RWPE1 (cell line): ENCODE measurements around the gene ALPL.

Source experiments
- CTCF ChIA-PET: fragments of 350-600 bp; sonication (Branson Sonifier 250); formaldehyde crosslinking; extraction: SDS; loops from one replicate; lab custom pipeline; 2021; lab: Yijun Ruan, JAX
- POLR2A ChIA-PET: fragments of 400-600 bp; formaldehyde crosslinking; extraction: SDS; loops from one replicate; lab custom pipeline; 2020; ENCODE audit warnings: antibody characterized with exemption; ENCODE audit not compliant: low non-redundant PET; lab: Yijun Ruan, JAX
- DNase-seq: peaks from one replicate; pipeline ENCODE4 v3.0.0; 2012; ENCODE audit warnings: low spot score
- H3K27ac ChIP-seq: fragments of 450-650 bp; 2 replicates; pipeline ENCODE4 v1.5.1; 2017
- TF ChIP-seq, protein P1 (sequence below): fragments of 450-650 bp; conservative IDR thresholded peaks from 2 replicates; pipeline ENCODE4 v1.5.1; 2017; ENCODE audit warnings: low read depth, mild to moderate bottlenecking

ALPL gene

DNA sequence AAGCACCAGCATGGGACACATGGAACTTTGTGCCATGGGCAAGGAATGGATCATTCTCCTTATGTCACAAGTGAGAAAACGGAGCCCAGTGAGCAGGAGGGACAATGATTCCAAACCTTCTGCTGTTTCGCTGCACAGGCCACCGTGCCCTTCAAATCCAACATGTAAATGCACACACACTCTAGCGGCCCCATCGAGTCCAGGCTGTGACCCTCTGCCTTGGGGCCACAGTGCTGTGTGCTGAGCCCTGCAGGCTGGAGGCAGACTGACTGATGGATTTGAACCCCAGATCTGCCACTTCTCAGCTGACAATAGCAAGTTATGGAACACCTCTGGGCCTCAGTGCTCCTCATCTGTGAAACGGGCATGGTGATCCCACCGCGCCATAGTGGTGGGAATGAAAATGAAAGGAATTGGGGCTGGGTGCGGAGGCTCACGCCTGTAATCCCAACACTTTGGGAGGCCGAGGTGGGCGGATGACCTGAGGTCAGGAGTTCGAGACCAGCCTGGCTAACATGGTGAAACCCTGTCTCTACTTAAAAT lies 63.6 kb downstream of the ALPL start:
- POLR2A ChIA-PET = no interaction called here
- TF ChIP-seq, protein P1, sequence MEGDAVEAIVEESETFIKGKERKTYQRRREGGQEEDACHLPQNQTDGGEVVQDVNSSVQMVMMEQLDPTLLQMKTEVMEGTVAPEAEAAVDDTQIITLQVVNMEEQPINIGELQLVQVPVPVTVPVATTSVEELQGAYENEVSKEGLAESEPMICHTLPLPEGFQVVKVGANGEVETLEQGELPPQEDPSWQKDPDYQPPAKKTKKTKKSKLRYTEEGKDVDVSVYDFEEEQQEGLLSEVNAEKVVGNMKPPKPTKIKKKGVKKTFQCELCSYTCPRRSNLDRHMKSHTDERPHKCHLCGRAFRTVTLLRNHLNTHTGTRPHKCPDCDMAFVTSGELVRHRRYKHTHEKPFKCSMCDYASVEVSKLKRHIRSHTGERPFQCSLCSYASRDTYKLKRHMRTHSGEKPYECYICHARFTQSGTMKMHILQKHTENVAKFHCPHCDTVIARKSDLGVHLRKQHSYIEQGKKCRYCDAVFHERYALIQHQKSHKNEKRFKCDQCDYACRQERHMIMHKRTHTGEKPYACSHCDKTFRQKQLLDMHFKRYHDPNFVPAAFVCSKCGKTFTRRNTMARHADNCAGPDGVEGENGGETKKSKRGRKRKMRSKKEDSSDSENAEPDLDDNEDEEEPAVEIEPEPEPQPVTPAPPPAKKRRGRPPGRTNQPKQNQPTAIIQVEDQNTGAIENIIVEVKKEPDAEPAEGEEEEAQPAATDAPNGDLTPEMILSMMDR = no peak

DNA sequence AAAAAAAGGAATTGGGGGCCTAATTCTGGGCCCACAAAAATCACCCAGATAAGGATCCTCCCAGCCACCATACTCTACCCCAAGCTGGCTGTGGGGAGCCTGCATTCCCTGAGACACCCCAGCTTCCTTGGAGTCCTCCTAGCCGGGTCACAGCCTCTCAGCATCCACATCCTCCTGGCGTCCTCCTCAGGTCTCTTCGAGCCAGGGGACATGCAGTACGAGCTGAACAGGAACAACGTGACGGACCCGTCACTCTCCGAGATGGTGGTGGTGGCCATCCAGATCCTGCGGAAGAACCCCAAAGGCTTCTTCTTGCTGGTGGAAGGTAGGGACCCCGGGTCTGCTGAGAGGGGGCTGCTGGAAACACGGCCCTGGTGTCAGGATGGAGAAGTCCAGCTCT lies 64.3 kb downstream of the ALPL start:
- TF ChIP-seq, protein P1 = no peak
- ChIA-PET CTCF (interaction anchor here (0.7 to 0.9 kb wide), 5 partner anchors 10 to 342 kb away, joined by 3 read pairs; no protein-coding TSS in a partner anchor), POLR2A (no interaction called here)
- no peak overlapping the region for H3K27ac ChIP-seq
- DNase-seq = no peak

More for the DNA sequence above, 63.6 kb downstream of the ALPL start:
- CTCF ChIA-PET = interaction anchor here (0.9 kb wide), 1 partner anchor 341 kb away, joined by 3 read pairs; no protein-coding TSS in a partner anchor
- DNase-seq = no peak
- no peak overlapping the region for H3K27ac ChIP-seq

DNA sequence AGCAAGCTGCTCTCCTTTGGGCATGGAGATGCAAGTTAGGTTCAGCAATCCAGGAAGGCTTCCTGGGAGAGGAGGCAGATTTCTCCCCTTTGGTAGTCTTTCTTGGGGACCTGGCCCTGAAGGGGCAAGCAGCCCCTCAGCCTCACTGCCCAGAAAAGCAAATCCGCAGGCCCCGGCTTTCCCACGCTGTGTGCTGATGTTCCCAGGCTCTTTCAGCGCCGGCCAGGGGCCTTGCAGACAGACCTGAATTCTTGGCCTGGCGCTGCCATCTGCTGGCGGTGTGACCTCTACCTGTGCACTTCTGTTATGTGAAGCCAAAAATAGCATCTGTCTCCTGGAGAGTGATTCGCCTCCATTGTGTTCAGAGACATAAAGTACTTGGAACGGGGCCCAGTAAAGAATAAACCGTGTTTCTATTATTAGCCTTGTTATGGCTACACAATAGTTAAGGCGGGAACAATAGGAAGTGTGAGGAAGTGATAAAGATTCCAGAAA lies 64.8 kb downstream of the ALPL start:
- POLR2A ChIA-PET = no interaction called here
- DNase-seq = peak; percentile 60
- CTCF ChIA-PET = interaction anchor here (0.7 to 0.9 kb wide), 5 partner anchors 11 to 343 kb away, joined by 3 read pairs; no protein-coding TSS in a partner anchor
- TF ChIP-seq, protein P1 = peak; percentile 56
- H3K27ac ChIP-seq = peak overlapping the region; percentile 49; the same call in 1 of the 2 replicates

DNA sequence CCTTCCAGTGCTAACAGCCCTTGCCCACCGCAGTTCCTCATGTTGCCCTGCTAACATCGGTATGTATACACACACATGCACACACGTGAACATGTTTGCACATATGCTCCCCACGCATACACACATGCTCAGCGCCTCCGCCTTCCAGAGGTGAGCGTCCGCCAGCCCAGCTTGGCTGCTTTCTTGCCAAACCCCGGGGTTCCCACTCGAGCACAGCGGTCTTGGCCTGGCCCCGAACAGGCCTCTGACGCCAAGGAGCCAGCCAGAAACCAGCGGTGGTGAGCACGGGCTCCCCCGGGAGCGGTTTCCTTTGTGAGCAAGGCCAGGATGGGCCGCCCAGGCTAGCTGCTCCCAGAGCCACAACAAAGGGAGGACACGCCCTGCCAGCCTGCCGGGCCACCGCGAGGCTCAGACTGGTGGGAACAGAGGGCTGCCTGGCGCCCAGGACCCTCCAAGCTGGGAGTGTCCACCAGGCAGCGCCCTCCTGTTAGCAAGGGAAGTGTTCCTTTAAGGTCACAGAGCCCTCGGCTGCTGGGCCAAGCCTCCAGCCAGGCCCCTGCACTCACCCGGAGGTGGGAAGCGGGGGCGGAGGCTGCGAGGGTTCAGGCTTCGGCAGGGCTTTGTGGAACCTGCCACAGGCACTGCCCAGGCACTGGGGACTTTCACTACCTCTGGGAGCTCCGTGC lies 65.4 kb downstream of the ALPL start:
- H3K27ac ChIP-seq = peak overlapping the region; percentile 49
- ChIA-PET POLR2A (no interaction called here), CTCF (interaction anchor here (0.5 to 1.2 kb wide), 3 partner anchors 53 to 206 kb away, joined by 3 to 4 read pairs (median 3); no protein-coding TSS in a partner anchor)
- no peak for DNase-seq
- TF ChIP-seq, protein P1 = 0 out of 2 replicates have a peak, but pooled peaks have one; percentile 5

DNA sequence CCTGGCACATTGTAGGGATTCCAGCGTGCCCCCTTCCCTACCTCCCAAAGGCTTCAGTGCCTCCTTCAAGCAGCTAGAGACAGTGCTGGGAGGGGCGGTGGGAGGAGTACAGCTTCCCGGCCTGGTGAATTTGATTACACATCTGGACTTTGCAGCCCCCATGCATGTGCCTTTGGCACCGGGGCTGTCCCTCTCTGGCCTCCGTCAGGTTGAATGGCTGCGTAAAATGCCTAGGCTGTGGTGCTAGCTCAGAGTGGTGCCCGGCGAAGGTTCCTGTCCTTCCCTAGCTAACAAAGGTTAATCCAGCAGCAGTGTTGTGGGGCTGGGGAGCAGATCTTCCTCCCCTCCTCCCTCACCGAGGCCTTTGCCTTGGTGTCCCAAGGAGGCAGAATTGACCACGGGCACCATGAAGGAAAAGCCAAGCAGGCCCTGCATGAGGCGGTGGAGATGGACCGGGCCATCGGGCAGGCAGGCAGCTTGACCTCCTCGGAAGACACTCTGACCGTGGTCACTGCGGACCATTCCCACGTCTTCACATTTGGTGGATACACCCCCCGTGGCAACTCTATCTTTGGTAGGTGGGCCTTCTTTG lies 66.2 kb downstream of the ALPL start:
- POLR2A ChIA-PET = interaction anchor here (0.6 kb wide), 1 partner anchor 207 kb away, joined by 4 read pairs; no protein-coding TSS in a partner anchor
- TF ChIP-seq, protein P1 = no peak
- H3K27ac ChIP-seq = no peak overlapping the region; the same call in 1 of the 2 replicates
- DNase-seq = no peak
- CTCF ChIA-PET = interaction anchor here (0.5 to 1.2 kb wide), 4 partner anchors 52 to 274 kb away, joined by 3 to 6 read pairs (median 4); no protein-coding TSS in a partner anchor
